Measurements from ENCODE around the gene C9orf72.

DNA sequence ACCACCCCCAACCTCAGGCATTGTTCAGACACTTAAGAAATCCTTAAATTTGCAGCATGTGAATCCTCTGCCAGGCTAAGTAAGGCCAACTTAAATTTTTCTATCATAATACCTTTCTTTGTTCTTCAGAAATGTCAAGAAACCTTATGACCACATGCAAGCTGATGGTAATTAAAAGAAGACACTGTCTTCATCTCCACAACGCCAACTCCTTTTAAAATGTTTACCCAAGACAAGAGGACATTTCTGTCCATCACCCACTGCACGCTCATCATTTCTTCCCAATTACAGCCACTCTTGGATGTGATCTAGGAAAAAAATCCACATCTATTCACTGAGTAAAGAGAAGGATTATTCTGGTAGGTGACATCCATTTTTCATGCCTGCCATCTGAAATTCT lies 55.3 kb downstream of the C9orf72 start:
- TF ChIP-seq, protein P1, sequence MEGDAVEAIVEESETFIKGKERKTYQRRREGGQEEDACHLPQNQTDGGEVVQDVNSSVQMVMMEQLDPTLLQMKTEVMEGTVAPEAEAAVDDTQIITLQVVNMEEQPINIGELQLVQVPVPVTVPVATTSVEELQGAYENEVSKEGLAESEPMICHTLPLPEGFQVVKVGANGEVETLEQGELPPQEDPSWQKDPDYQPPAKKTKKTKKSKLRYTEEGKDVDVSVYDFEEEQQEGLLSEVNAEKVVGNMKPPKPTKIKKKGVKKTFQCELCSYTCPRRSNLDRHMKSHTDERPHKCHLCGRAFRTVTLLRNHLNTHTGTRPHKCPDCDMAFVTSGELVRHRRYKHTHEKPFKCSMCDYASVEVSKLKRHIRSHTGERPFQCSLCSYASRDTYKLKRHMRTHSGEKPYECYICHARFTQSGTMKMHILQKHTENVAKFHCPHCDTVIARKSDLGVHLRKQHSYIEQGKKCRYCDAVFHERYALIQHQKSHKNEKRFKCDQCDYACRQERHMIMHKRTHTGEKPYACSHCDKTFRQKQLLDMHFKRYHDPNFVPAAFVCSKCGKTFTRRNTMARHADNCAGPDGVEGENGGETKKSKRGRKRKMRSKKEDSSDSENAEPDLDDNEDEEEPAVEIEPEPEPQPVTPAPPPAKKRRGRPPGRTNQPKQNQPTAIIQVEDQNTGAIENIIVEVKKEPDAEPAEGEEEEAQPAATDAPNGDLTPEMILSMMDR (IDR thresholded peaks at IDR 0.05) = no peak
- TF ChIP-seq POLR2A (IDR thresholded peaks at IDR 0.05) (no peak), EP300 (IDR thresholded peaks at IDR 0.05) (no peak), POLR2AphosphoS5 (IDR thresholded peaks at IDR 0.05) (no peak)
